H9 (cell line): ENCODE data around the gene DEFB125. TPM values are rescaled to one million over a fixed set of nuclear protein-coding genes. Genes with fewer than 3 reads are reported as not detected.

Experiments used
- DNase-seq: peaks from one replicate; pipeline ENCODE4 v3.0.0-alpha.2; 2017
- H2AFZ ChIP-seq: one replicate; pipeline ENCODE4 v1.6.1; 2013; ENCODE audit warnings: mild to moderate bottlenecking, low read length, control low read depth, moderate library complexity
- H2AK5ac ChIP-seq: 2 replicates; pipeline ENCODE4 v1.6.1; 2013; ENCODE audit warnings: low read length, control low read depth, mixed read lengths; ENCODE audit not compliant: insufficient read length
- H2BK120ac ChIP-seq: one replicate; pipeline ENCODE4 v1.6.1; 2013; ENCODE audit warnings: low read depth, mild to moderate bottlenecking, low read length, control low read depth, inconsistent platforms; ENCODE audit not compliant: poor library complexity, severe bottlenecking
- H2BK12ac ChIP-seq: 2 replicates; pipeline ENCODE4 v1.6.1; 2013; ENCODE audit warnings: low read length, control low read depth, mixed read lengths, low read depth; ENCODE audit not compliant: insufficient read length
- H2BK15ac ChIP-seq: 2 replicates; pipeline ENCODE4 v1.6.1; 2013; ENCODE audit warnings: low read depth, low read length, control low read depth
- H2BK20ac ChIP-seq: one replicate; pipeline ENCODE4 v1.6.1; 2013; ENCODE audit warnings: low read depth, mild to moderate bottlenecking, low read length, control low read depth, inconsistent platforms; ENCODE audit not compliant: poor library complexity, severe bottlenecking
- H2BK5ac ChIP-seq: 2 replicates; pipeline ENCODE4 v1.6.1; 2013; ENCODE audit warnings: low read length, control low read depth, mixed read lengths; ENCODE audit not compliant: insufficient read length
- H3K14ac ChIP-seq: 2 replicates; pipeline ENCODE4 v1.6.1; 2013; ENCODE audit warnings: low read length, control low read depth; ENCODE audit not compliant: insufficient read depth
- H3K18ac ChIP-seq: 2 replicates; pipeline ENCODE4 v1.6.1; 2013; ENCODE audit warnings: low read depth, mild to moderate bottlenecking, mixed read lengths, low read length, control low read depth; ENCODE audit not compliant: insufficient read length
- H3K23ac ChIP-seq: 2 replicates; pipeline ENCODE4 v1.6.1; 2013; ENCODE audit warnings: low read length, control low read depth, mixed read lengths, low read depth; ENCODE audit not compliant: insufficient read length
- H3K23me2 ChIP-seq: 2 replicates; pipeline ENCODE4 v1.6.1; 2013; ENCODE audit warnings: low read depth, mild to moderate bottlenecking, mixed read lengths, low read length, control low read depth; ENCODE audit not compliant: insufficient read length, poor library complexity, severe bottlenecking
- H3K27ac ChIP-seq: 2 replicates; pipeline ENCODE4 v1.5.1; 2013; ENCODE audit warnings: low read length, control low read depth, mixed read lengths, low read depth; ENCODE audit not compliant: insufficient read length
- H3K27me3 ChIP-seq: 2 replicates; pipeline ENCODE4 v1.6.1; 2013; ENCODE audit warnings: low read length, control low read depth, inconsistent platforms; ENCODE audit not compliant: insufficient read depth
- H3K4ac ChIP-seq: 2 replicates; pipeline ENCODE4 v1.6.1; 2013; ENCODE audit warnings: low read depth, mild to moderate bottlenecking, control low read depth, inconsistent platforms, low read length, moderate library complexity
- H3K4me1 ChIP-seq: 2 replicates; pipeline ENCODE4 v1.6.1; 2013; ENCODE audit warnings: low read length, control low read depth, inconsistent platforms; ENCODE audit not compliant: insufficient read depth
- H3K4me2 ChIP-seq: 2 replicates; pipeline ENCODE4 v1.6.1; 2013; ENCODE audit warnings: low read length, control low read depth, mixed read lengths; ENCODE audit not compliant: insufficient read length, insufficient read depth
- H3K56ac ChIP-seq: 2 replicates; pipeline ENCODE4 v1.6.1; 2013; ENCODE audit warnings: low read depth, mild to moderate bottlenecking, mixed read lengths, low read length, control low read depth; ENCODE audit not compliant: insufficient read length
- H3K79me1 ChIP-seq: 2 replicates; pipeline ENCODE4 v1.6.1; 2013; ENCODE audit warnings: low read depth, mild to moderate bottlenecking, moderate library complexity, low read length, control low read depth, inconsistent platforms; ENCODE audit not compliant: insufficient read depth, poor library complexity, severe bottlenecking
- H3K79me2 ChIP-seq: 2 replicates; pipeline ENCODE4 v1.6.1; 2013; ENCODE audit warnings: low read length, control low read depth, inconsistent platforms; ENCODE audit not compliant: insufficient read depth
- H3K9ac ChIP-seq: 2 replicates; pipeline ENCODE4 v1.6.1; 2013; ENCODE audit warnings: low read length, control low read depth, mixed read lengths; ENCODE audit not compliant: insufficient read length; ENCODE audit errors: extremely low read depth
- H3K9me3 ChIP-seq: one replicate; pipeline ENCODE4 v1.6.1; 2013; ENCODE audit warnings: low read depth, low read length, inconsistent platforms; ENCODE audit not compliant: control insufficient read depth
- H3T11ph ChIP-seq: one replicate; pipeline ENCODE4 v1.6.1; 2013; ENCODE audit warnings: mild to moderate bottlenecking, low read length, control low read depth, inconsistent platforms
- H4K20me1 ChIP-seq: one replicate; pipeline ENCODE4 v1.6.1; 2013; ENCODE audit not compliant: control insufficient read depth, insufficient read length, insufficient read depth
- H4K5ac ChIP-seq: 2 replicates; pipeline ENCODE4 v1.6.1; 2013; ENCODE audit warnings: low read depth, mild to moderate bottlenecking, mixed read lengths, low read length, control low read depth; ENCODE audit not compliant: insufficient read length
- H4K8ac ChIP-seq: replicated peaks from 2 replicates; pipeline ENCODE4 v1.6.1; 2013; ENCODE audit warnings: low read length, control low read depth, mixed read lengths, low read depth; ENCODE audit not compliant: insufficient read length
- H4K91ac ChIP-seq: 2 replicates; pipeline ENCODE4 v1.6.1; 2013; ENCODE audit warnings: low read depth, mild to moderate bottlenecking, moderate library complexity, mixed read lengths, low read length, control low read depth; ENCODE audit not compliant: insufficient read length
- H3K27ac Mint-ChIP-seq, 3 experiments: 2 replicates in 2 of 3; 3 replicates in 1 of 3; pipeline ENCODE4 v1.8.0; 2020 to 2021; ENCODE audit warnings: mixed read lengths in 3 of 3, mild to moderate bottlenecking in 1 of 3, moderate library complexity in 1 of 3
- H3K27me3 Mint-ChIP-seq: 2 replicates; pipeline ENCODE4 v1.8.0; 2021; ENCODE audit warnings: low read depth, mild to moderate bottlenecking, moderate library complexity, mixed read lengths
- H3K36me3 Mint-ChIP-seq, 3 experiments: 2 replicates in 2 of 3; 3 replicates in 1 of 3; pipeline ENCODE4 v1.8.0; 2020 to 2021; ENCODE audit warnings: low read depth in 3 of 3, mixed read lengths in 3 of 3; ENCODE audit not compliant: insufficient read depth in 1 of 3
- H3K4me1 Mint-ChIP-seq, 2 experiments: 2 replicates each; pipeline ENCODE4 v1.8.0; 2020; ENCODE audit warnings: mixed read lengths in 2 of 2
- H3K4me3 Mint-ChIP-seq, 2 experiments: 2 replicates in 1 of 2; 3 replicates in 1 of 2; pipeline ENCODE4 v1.8.0; 2020 to 2021; ENCODE audit warnings: mild to moderate bottlenecking in 2 of 2, mixed read lengths in 2 of 2, moderate library complexity in 1 of 2
- H3K9me3 Mint-ChIP-seq, 2 experiments: 2 replicates in 1 of 2; 3 replicates in 1 of 2; pipeline ENCODE4 v1.8.0; 2020; ENCODE audit warnings: mild to moderate bottlenecking in 2 of 2, mixed read lengths in 2 of 2, moderate library complexity in 1 of 2
- CTCF ChIP-seq: fragments of 200-600 bp; sonication (generic); conservative IDR thresholded peaks from 3 replicates; pipeline ENCODE4 v1.8.0; 2021; ENCODE audit warnings: antibody characterized with exemption, mild to moderate bottlenecking
- WGBS: extraction: QIAGEN DNeasy Blood & Tissue Kit; methylation state at CpG from one replicate; pipeline ENCODE4 v1.1.7; 2013; ENCODE audit warnings: missing lambda C conversion rate, low lambda C conversion rate, mixed read lengths; ENCODE audit not compliant: insufficient read length; ENCODE audit errors: extremely low coverage; 5-methylcytosine and 5-hydroxymethylcytosine counted together
- total RNA-seq: library from RNA; stranded (reverse); gene quantifications from 2 replicates; pipeline ENCODE4 v1.2.1, GENCODE V29; 2021

The DEFB125 gene
- total RNA-seq, 1 experiment from 2014 or later = not detected

- no peak overlapping the region for H4K91ac ChIP-seq
- no peak overlapping the region for H2BK120ac ChIP-seq
- Mint-ChIP-seq H3K36me3 (no peaks in the 10 kb centered on the region), H3K4me1 (no peaks in the 10 kb centered on the region), H3K27ac (no peak overlapping the region), H3K27me3 (no peaks in the 10 kb centered on the region), H3K4me3 (no peak overlapping the region), H3K9me3 (peaks cover 5 to 13% of the 10 kb centered on the region in 2 experiments; a peak in 3 of 5 replicates)
- no peak overlapping the region for H3K18ac ChIP-seq
- H3K27ac ChIP-seq = no peak overlapping the region
- no peak overlapping the region for H2BK12ac ChIP-seq
- H3K4me1 ChIP-seq = no peaks in the 10 kb centered on the region
- H4K20me1 ChIP-seq = no peaks in the 10 kb centered on the region
- no peak overlapping the region for H3K4ac ChIP-seq
- H2AK5ac ChIP-seq = no peak overlapping the region
- no peak for TF ChIP-seq CTCF
- H2AFZ ChIP-seq = no peak overlapping the region
- no peak overlapping the region for H3K9ac ChIP-seq
- no peaks in the 10 kb centered on the region for H3K79me1 ChIP-seq
- H3T11ph ChIP-seq = no peak overlapping the region
- H3K23ac ChIP-seq = no peak overlapping the region
- H3K9me3 ChIP-seq = peaks cover 82% of the 10 kb centered on the region
- H3K27me3 ChIP-seq = no peaks in the 10 kb centered on the region
- no peak overlapping the region for H3K56ac ChIP-seq
- WGBS = 100% methylated on average over 3 of the region's 3 CpGs
- no peak overlapping the region for H2BK15ac ChIP-seq
- H2BK5ac ChIP-seq = no peak overlapping the region
- H4K5ac ChIP-seq = no peak overlapping the region
- H3K14ac ChIP-seq = no peak overlapping the region
- no peak overlapping the region for H4K8ac ChIP-seq
- no peak overlapping the region for H3K4me2 ChIP-seq
- no peaks in the 10 kb centered on the region for H3K23me2 ChIP-seq
- no peak overlapping the region for H2BK20ac ChIP-seq
- no peaks in the 10 kb centered on the region for H3K79me2 ChIP-seq
- no peak for DNase-seq
Measured at GRCh38 chr20:64026-64603, 23.4 kb upstream of the DEFB125 start.
